ENCODE measurements around the gene FAM3C. TPM values are rescaled to one million over a fixed set of nuclear protein-coding genes. Genes with fewer than 3 reads are reported as not detected.

FAM3C gene
- total RNA-seq, 2 donors from 2014 or later, result 33.6 to 69.3 TPM

DNA sequence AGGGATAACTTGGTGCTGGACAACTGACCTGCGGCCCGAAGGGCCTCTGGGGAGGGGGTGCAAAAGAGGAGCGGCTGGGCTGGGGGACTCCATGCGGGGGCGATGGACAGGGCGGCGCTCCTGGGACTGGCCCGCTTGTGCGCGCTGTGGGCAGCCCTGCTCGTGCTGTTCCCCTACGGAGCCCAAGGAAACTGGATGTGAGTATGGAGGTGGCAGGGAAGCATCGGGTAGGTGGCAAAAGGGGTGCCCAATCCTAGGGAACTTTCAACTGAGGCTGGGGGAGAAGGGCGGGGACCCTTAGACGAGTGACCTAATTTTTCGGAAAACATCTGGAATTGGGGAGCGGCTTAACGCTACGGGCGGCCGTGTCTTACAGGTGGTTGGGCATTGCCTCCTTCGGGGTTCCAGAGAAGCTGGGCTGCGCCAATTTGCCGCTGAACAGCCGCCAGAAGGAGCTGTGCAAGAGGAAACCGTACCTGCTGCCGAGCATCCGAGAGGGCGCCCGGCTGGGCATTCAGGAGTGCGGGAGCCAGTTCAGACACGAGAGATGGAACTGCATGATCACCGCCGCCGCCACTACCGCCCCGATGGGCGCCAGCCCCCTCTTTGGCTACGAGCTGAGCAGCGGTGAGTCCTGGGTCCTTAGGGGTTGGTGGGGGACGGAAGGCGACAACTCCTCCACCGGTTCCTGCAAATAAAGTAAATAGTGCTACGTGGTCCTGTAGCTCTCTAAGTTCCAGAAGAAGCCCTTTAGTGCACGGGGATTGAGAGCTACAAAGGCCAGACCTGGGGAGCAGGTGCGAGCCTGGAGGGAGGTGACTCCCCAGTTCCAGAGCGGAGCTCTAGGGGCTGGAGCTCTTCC lies 66.7 kb downstream of the FAM3C start:
- ATAC-seq, result peak; percentile 53
- WGBS, 2 donors, result 4 to 10% methylated on average over 19 to 47 of the region's 47 CpGs
- no peak for TF ChIP-seq POLR2A (IDR thresholded peaks at IDR 0.05)
- TF ChIP-seq, protein P1, sequence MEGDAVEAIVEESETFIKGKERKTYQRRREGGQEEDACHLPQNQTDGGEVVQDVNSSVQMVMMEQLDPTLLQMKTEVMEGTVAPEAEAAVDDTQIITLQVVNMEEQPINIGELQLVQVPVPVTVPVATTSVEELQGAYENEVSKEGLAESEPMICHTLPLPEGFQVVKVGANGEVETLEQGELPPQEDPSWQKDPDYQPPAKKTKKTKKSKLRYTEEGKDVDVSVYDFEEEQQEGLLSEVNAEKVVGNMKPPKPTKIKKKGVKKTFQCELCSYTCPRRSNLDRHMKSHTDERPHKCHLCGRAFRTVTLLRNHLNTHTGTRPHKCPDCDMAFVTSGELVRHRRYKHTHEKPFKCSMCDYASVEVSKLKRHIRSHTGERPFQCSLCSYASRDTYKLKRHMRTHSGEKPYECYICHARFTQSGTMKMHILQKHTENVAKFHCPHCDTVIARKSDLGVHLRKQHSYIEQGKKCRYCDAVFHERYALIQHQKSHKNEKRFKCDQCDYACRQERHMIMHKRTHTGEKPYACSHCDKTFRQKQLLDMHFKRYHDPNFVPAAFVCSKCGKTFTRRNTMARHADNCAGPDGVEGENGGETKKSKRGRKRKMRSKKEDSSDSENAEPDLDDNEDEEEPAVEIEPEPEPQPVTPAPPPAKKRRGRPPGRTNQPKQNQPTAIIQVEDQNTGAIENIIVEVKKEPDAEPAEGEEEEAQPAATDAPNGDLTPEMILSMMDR (IDR thresholded peaks at IDR 0.05), result peak in 1 of 7 experiments; percentile 11
- Histone ChIP-seq H3K27ac (no peak overlapping the region), H3K9me3 (no peaks in the 10 kb centered on the region), H3K27me3 (peaks cover 0 to 19% of the 10 kb centered on the region in 2 donors), H3K4me1 (peaks cover 22% of the 10 kb centered on the region), H3K36me3 (replicated peaks in 1 of 2; ENCODE audit: insufficient read depth in 1 of 2, low read depth in 2 of 2) (no peaks in the 10 kb centered on the region), H3K4me3 (no peak overlapping the region)
- peak in 3 of 4 donors; percentile 25 to 44 (median 35) for DNase-seq
- intact Hi-C loops (cut with DNase I), result loop anchor here (10.0 kb wide), 1 partner anchor 215 kb away; no protein-coding TSS in a partner anchor

DNA sequence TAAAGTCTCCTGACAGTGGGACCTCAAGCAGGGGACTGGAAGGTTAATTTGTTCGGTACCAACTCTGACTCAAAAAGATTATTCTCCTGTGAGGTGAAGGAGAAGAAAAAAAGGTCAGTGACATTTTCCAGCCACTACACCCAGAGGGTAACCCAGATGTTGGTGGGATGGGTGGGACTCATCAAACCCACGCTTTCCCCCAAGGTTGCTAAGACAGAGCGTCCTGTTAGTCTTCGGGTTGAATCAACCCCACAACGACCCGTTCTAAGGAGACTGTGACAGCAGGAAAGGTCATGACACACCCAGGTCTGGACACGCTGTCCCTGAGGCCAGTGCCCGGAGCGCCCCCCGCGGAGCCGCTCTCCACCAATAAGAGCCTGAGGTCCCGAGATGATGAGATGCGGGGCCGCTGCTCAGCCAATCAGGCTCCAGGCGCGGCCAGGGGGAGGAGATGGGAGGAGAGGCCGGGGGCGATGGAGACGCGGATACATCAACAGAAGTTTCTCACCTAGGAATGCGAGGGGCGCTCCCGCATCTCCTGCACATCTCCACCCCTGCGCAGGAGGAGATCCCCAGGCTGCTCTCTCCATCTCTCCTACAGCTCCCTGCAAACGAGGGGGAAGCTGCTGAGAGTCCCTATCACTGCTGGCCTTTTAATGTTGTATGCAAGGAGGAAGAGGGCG lies 67.5 kb downstream of the FAM3C start, which contains the start of gene WNT16:
Gene WNT16 (plus strand): TSS at position 493 of the 683 bp plus-strand sequence. CDS start 293 bp downstream, outside the sequence.
- no peak for TF ChIP-seq POLR2A (IDR thresholded peaks at IDR 0.05)
- TF ChIP-seq, protein P1 (IDR thresholded peaks at IDR 0.05), result no peak
- peaks cover 0 to 19% of the 10 kb centered on the region in 2 donors for H3K27me3 ChIP-seq
- no peak within 1 kb of the TSS for H3K4me3 ChIP-seq
- H3K9me3 ChIP-seq, result no peaks in the 10 kb centered on the region
- H3K4me1 ChIP-seq, result peaks cover 22% of the 10 kb centered on the region
- ATAC-seq, result peak; percentile 15
- no peaks in the 10 kb centered on the region for H3K36me3 ChIP-seq (replicated peaks in 1 of 2; ENCODE audit: insufficient read depth in 1 of 2, low read depth in 2 of 2)
- intact Hi-C loops (cut with DNase I), result no loop called here
- 19 to 33% methylated on average over 10 to 27 of the region's 27 CpGs for WGBS, 2 donors
- no peak within 1 kb of the TSS for H3K27ac ChIP-seq
- DNase-seq, result no peak

DNA sequence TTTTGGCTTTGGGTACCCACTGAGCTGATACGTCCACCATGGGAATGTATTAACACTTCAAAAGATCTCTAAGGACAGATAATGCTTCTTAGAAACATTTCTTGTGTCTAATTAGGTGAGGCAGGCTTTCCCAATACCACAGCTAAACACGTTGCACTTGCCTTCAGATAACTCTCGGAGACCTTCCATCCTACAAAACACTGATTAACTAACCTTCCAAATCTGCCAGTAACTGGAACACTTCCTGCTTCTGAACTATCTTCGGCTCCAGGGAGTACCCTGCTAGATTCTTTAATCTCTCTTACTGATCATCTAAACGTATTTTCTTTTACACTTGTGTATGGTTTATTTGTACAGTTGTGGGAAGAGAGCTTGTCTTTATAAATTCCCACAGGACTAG lies 68.4 kb downstream of the FAM3C start:
- WGBS, 2 donors, result 48 to 50% methylated on average over 5 of the region's 5 CpGs
- H3K27me3 ChIP-seq, result peaks cover 0 to 19% of the 10 kb centered on the region in 2 donors
- intact Hi-C loops (cut with DNase I), result no loop called here

DNA sequence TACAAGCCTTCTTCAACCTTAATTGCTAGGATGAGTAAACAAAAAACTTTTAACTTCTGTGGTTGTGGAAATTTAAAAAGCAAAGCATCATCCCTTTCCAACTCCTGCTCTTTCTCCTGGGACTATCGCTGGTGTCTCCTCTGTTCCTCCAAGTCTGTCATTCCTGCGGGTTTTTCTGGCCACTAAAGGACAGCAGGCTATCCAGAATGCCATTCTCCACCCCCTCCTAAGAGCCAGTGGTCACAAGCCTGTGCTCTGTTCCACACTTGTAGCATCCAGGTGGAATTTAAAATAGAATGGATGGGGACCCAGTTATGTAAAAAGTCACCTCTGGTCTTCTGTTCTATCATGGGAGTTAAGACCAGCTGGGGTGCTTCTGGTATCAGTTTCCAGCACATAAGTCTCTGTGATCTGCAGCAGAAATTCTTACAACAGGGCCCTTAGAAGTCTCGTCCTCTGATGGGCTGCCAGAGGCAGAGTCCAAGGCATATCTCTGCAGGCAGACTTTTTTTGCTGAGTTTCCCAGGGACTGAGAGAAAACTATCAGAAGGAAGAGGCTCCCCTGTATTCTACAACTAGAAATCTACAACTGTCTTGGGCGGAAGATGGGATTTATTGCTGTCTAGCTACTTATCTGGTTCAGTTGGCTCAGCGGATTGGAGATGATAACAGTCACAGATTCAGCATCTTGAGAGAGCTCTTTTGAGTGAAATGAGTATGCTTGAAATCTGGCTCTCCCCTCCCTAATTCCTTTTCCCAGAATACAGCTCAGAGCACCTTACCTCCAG lies 72.4 kb downstream of the FAM3C start:
- intact Hi-C loops (cut with DNase I), result no loop called here
- H3K36me3 ChIP-seq (replicated peaks in 1 of 2; ENCODE audit: insufficient read depth in 1 of 2, low read depth in 2 of 2), result no peaks in the 10 kb centered on the region
- WGBS, 2 donors, result 67% methylated on average over 5 of the region's 5 CpGs

More for the DNA sequence above, 68.4 kb downstream of the FAM3C start:
- Histone ChIP-seq H3K36me3 (replicated peaks in 1 of 2; ENCODE audit: insufficient read depth in 1 of 2, low read depth in 2 of 2) (no peaks in the 10 kb centered on the region), H3K4me3 (no peak overlapping the region), H3K9me3 (no peaks in the 10 kb centered on the region), H3K27ac (no peak overlapping the region), H3K4me1 (peaks cover 22% of the 10 kb centered on the region)
- ATAC-seq, result no peak
- DNase-seq, result no peak
- TF ChIP-seq, protein P1 (IDR thresholded peaks at IDR 0.05), result no peak
- no peak for TF ChIP-seq POLR2A (IDR thresholded peaks at IDR 0.05)

More for the DNA sequence above, 72.4 kb downstream of the FAM3C start:
- no peak for DNase-seq
- peaks cover 2% of the 10 kb centered on the region for H3K4me1 ChIP-seq
- no peak overlapping the region for H3K27ac ChIP-seq
- ATAC-seq, result no peak
- no peaks in the 10 kb centered on the region for H3K27me3 ChIP-seq
- TF ChIP-seq POLR2A (IDR thresholded peaks at IDR 0.05), result no peak
- TF ChIP-seq, protein P1 (IDR thresholded peaks at IDR 0.05), result no peak
- no peak overlapping the region for H3K4me3 ChIP-seq
- H3K9me3 ChIP-seq, result no peaks in the 10 kb centered on the region
